BJ (cell line): ENCODE data around the gene L1CAM. TPM values are rescaled to one million over a fixed set of nuclear protein-coding genes. Genes with fewer than 3 reads are reported as not detected.

Source experiments
- CTCF ChIA-PET: fragments of 350-600 bp; formaldehyde crosslinking; extraction: SDS; loops from one replicate; lab custom pipeline; 2021; ENCODE audit warnings: antibody characterized with exemption, inconsistent platforms; lab: Yijun Ruan, JAX
- POLR2A ChIA-PET: fragments of 300-600 bp; sonication (Branson Sonifier 250); formaldehyde crosslinking; extraction: SDS; loops from one replicate; lab custom pipeline; 2021; ENCODE audit warnings: antibody characterized with exemption; lab: Charles Lee
- DNase-seq: peaks from one replicate; pipeline ENCODE4 v3.0.0-alpha.2; 2011; ENCODE audit warnings: low read depth
- H3K27me3 ChIP-seq: 2 replicates; pipeline ENCODE4 v1.6.0; 2011; ENCODE audit warnings: low read length; ENCODE audit not compliant: control insufficient read depth, insufficient read depth
- H3K36me3 ChIP-seq: 2 replicates; pipeline ENCODE4 v1.5.1; 2011; ENCODE audit warnings: low read length; ENCODE audit not compliant: control insufficient read depth, insufficient read depth
- H3K4me3 ChIP-seq: 2 replicates; pipeline ENCODE4 v1.5.1; 2011; ENCODE audit warnings: low read depth, mild to moderate bottlenecking, control low read depth, low read length
- polyA plus RNA-seq: library from polyadenylated mRNA; depleted of rRNA; stranded (reverse); fragments of >200 nt; gene quantifications from 2 replicates; pipeline ENCODE4 v1.2.3, GENCODE V29; 2011
- TF ChIP-seq, protein P1 (sequence below): IDR thresholded peaks from 2 replicates; pipeline ENCODE4 v1.5.1; 2011; ENCODE audit warnings: low read depth, mild to moderate bottlenecking, control low read depth, inconsistent platforms, low read length, moderate library complexity; ENCODE audit not compliant: insufficient read depth

Gene L1CAM
- polyA plus RNA-seq, 1 experiment, result 62.0 TPM

DNA sequence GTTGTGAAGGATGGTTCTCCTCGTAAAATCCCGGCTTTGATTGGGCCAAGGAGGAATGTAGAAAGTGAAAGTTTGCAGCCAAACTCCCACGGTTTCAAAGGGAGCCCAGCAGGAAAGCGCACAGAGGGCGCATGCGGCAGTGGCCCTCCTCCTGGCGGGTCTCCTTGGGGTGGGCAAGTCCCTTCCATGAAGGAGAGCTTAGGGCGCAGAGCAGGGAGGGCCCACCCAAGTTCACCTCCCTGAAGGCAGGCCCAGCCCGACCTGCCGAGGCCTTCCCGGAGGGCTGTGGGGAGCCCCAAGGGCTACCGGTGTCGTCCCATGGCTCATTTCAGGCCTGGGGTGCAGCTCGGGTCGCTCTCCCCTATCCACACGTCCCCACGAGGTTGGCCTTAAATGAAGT is 57.7 kb downstream of the L1CAM start:
- ChIA-PET CTCF (interaction anchor here (0.6 kb wide), 1 partner anchor 142 kb away, joined by 3 read pairs; no protein-coding TSS in a partner anchor), POLR2A (no interaction called here)
- Histone ChIP-seq H3K27me3 (peaks cover 11% of the 10 kb centered on the region; the same call in 1 of the 2 replicates), H3K36me3 (no peaks in the 10 kb centered on the region), H3K4me3 (no peak overlapping the region)
- no peak for DNase-seq
- TF ChIP-seq, protein P1, sequence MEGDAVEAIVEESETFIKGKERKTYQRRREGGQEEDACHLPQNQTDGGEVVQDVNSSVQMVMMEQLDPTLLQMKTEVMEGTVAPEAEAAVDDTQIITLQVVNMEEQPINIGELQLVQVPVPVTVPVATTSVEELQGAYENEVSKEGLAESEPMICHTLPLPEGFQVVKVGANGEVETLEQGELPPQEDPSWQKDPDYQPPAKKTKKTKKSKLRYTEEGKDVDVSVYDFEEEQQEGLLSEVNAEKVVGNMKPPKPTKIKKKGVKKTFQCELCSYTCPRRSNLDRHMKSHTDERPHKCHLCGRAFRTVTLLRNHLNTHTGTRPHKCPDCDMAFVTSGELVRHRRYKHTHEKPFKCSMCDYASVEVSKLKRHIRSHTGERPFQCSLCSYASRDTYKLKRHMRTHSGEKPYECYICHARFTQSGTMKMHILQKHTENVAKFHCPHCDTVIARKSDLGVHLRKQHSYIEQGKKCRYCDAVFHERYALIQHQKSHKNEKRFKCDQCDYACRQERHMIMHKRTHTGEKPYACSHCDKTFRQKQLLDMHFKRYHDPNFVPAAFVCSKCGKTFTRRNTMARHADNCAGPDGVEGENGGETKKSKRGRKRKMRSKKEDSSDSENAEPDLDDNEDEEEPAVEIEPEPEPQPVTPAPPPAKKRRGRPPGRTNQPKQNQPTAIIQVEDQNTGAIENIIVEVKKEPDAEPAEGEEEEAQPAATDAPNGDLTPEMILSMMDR, result no peak

- no peak for DNase-seq
- peaks cover 11% of the 10 kb centered on the region; the same call in 1 of the 2 replicates for H3K27me3 ChIP-seq
- CTCF ChIA-PET, result no interaction called here
- H3K4me3 ChIP-seq, result no peak overlapping the region
- TF ChIP-seq, protein P1, result no peak
- H3K36me3 ChIP-seq, result no peaks in the 10 kb centered on the region
- POLR2A ChIA-PET, result no interaction called here
These were observed 58.1 kb downstream of the L1CAM start for GRCh38 chrX:153827903-153828302.

DNA sequence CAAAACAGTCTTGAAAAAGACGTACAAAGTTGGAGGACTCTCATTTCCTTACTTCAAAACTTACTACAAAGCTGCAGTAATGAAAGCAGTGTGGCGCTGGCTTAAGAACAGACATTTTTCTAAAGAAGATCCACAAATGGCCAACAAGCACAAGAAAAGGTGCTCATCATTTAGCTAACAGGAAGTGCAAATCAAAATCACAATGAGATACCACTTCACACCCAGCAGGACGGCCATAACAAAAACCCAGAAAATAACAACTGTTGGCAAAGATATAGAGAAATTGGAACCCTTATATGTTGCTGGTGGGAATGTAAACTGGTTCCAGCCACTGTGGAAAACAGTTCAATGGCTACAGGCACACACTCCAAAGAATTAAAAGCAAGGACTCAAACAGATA is 59.0 kb downstream of the L1CAM start:
- CTCF ChIA-PET, result no interaction called here
- TF ChIP-seq, protein P1, result no peak
- H3K27me3 ChIP-seq, result peaks cover 8% of the 10 kb centered on the region; the same call in 1 of the 2 replicates

DNA sequence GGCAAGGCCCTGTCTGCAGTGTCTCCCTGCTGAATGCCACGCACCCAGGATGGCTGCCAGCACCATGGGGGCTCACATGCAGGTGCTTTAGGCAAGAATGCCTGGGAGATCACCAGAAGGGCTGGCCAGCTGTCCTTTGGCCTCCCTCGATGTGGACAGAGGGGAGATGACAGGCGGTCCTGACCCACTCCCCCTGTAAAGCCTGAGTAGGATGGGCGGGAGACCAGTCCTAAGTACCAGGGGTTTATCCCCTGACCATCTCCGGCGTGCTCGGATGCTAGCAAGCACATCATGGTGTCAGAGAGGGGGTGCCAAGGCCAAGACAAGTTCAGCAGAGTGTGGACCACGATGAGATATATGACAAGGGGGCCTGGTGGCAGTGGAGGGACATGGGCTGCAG is 60.9 kb downstream of the L1CAM start:
- Histone ChIP-seq H3K27me3 (0 out of 2 replicates have a peak, but pooled peaks cover 2% of the 10 kb centered on the region), H3K4me3 (no peak overlapping the region), H3K36me3 (no peaks in the 10 kb centered on the region)
- CTCF ChIA-PET, result no interaction called here
- no peak for DNase-seq
- TF ChIP-seq, protein P1, result no peak
- POLR2A ChIA-PET, result no interaction called here

More for the DNA sequence above, 59.0 kb downstream of the L1CAM start:
- Histone ChIP-seq H3K4me3 (no peak overlapping the region), H3K36me3 (no peaks in the 10 kb centered on the region)
- POLR2A ChIA-PET, result no interaction called here
- no peak for DNase-seq

GRCh38 chrX:153824348-153824747 is 61.6 kb downstream of the L1CAM start:
- POLR2A ChIA-PET, result no interaction called here
- TF ChIP-seq, protein P1, result no peak
- no peak for DNase-seq

More at GRCh38 chrX:153824348-153824747, 61.6 kb downstream of the L1CAM start:
- Histone ChIP-seq H3K4me3 (no peak overlapping the region), H3K27me3 (0 out of 2 replicates have a peak, but pooled peaks cover 2% of the 10 kb centered on the region), H3K36me3 (no peaks in the 10 kb centered on the region)
- CTCF ChIA-PET, result no interaction called here
